ENCODE data around the gene DCLK3. TPM values are rescaled to one million over a fixed set of nuclear protein-coding genes. Genes with fewer than 3 reads are reported as not detected.

The DCLK3 gene
- total and polyA plus RNA-seq, 10 of the 15 experiments (the other 5 are each of a cell fraction or from before 2014, with no cell fraction given) = not detected

- H3K27me3 ChIP-seq (replicated peaks in 1 of 2; ENCODE audit: control insufficient read depth in 2 of 2, insufficient read depth in 2 of 2, low read length in 1 of 2) = no peaks in the 10 kb centered on the region
- no peak overlapping the region for H3K9ac ChIP-seq (ENCODE audit: control insufficient read depth, insufficient read depth, low read length)
- no peak overlapping the region for H3K4me2 ChIP-seq (ENCODE audit: control insufficient read depth, insufficient read depth)
- in situ Hi-C loops (cut with MboI) (no loop called here), intact Hi-C loops (cut with micrococcal nuclease; ENCODE audit: unreplicated experiment) (no loop called here)
- no peaks in the 10 kb centered on the region for H4K20me1 ChIP-seq (ENCODE audit: control insufficient read depth, insufficient read depth)
- FAIRE-seq (no peak), ATAC-seq (no peak), DNase-seq (ENCODE audit: low read depth, low spot score) (no peak)
- H3K4me3 ChIP-seq = no peak overlapping the region
- H3K36me3 ChIP-seq (ENCODE audit: control insufficient read depth in 2 of 2, insufficient read depth in 2 of 2, low read length in 1 of 2) = no peaks in the 10 kb centered on the region
- no peaks in the 10 kb centered on the region for H3K79me2 ChIP-seq (ENCODE audit: control insufficient read depth, insufficient read depth, low read length)
- no peak overlapping the region for H2AFZ ChIP-seq (ENCODE audit: control insufficient read depth, low read depth, low read length)
- TF ChIP-seq SKIL (IDR thresholded peaks at IDR 0.05; ENCODE audit: low read depth, poor library complexity, severe bottlenecking) (no peak), RELA (IDR thresholded peaks at IDR 0.05; ENCODE audit: borderline replicate concordance, partially characterized antibody) (no peak), EED (IDR thresholded peaks at IDR 0.05; ENCODE audit: low read depth) (no peak), ATF7 (IDR thresholded peaks at IDR 0.05; ENCODE audit: low read depth) (no peak), CHD4 (IDR thresholded peaks at IDR 0.05) (no peak), HDAC6 (IDR thresholded peaks at IDR 0.05; ENCODE audit: unreplicated experiment) (no peak), ZNF24 (IDR thresholded peaks at IDR 0.05) (no peak), TBL1XR1 (IDR thresholded peaks at IDR 0.05; ENCODE audit: low read depth, low read length) (no peak), SMAD5 (IDR thresholded peaks at IDR 0.05; ENCODE audit: low read depth) (no peak), NR2C1 (IDR thresholded peaks at IDR 0.05) (no peak), PRDM15 (CRISPR knock-in tag; IDR thresholded peaks at IDR 0.05) (no peak)
- H3K9me3 ChIP-seq (replicated peaks; ENCODE audit: control insufficient read depth, insufficient read depth, low read length) = no peaks in the 10 kb centered on the region
- H3K27ac ChIP-seq (ENCODE audit: control insufficient read depth, insufficient read depth) = no peak overlapping the region
- ChIA-PET CTCF (interaction anchor here (0.5 kb wide), 1 partner anchor 38 kb away, joined by 3 read pairs; no protein-coding TSS in a partner anchor), RAD21 (ENCODE audit: unreplicated experiment) (no interaction called here), POLR2A (no interaction called here), SMC1A (ENCODE audit: uncharacterized antibody, unreplicated experiment) (no interaction called here)
- no TSS peak for BruUV-seq (replicated peaks)
- no peaks in the 10 kb centered on the region for H3K4me1 ChIP-seq (ENCODE audit: control insufficient read depth, insufficient read depth, low read length)
- WGBS (ENCODE audit: insufficient coverage, insufficient replicate concordance, low lambda C conversion rate, missing lambda C conversion rate) = 15% methylated on average over 3 of the region's 3 CpGs
These were observed 36.3 kb upstream of the DCLK3 start for GRCh38 chr3:36800533-36801116.
